ENCODE data around the gene OFD1.

Gene OFD1, protein sequence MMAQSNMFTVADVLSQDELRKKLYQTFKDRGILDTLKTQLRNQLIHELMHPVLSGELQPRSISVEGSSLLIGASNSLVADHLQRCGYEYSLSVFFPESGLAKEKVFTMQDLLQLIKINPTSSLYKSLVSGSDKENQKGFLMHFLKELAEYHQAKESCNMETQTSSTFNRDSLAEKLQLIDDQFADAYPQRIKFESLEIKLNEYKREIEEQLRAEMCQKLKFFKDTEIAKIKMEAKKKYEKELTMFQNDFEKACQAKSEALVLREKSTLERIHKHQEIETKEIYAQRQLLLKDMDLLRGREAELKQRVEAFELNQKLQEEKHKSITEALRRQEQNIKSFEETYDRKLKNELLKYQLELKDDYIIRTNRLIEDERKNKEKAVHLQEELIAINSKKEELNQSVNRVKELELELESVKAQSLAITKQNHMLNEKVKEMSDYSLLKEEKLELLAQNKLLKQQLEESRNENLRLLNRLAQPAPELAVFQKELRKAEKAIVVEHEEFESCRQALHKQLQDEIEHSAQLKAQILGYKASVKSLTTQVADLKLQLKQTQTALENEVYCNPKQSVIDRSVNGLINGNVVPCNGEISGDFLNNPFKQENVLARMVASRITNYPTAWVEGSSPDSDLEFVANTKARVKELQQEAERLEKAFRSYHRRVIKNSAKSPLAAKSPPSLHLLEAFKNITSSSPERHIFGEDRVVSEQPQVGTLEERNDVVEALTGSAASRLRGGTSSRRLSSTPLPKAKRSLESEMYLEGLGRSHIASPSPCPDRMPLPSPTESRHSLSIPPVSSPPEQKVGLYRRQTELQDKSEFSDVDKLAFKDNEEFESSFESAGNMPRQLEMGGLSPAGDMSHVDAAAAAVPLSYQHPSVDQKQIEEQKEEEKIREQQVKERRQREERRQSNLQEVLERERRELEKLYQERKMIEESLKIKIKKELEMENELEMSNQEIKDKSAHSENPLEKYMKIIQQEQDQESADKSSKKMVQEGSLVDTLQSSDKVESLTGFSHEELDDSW

DNA sequence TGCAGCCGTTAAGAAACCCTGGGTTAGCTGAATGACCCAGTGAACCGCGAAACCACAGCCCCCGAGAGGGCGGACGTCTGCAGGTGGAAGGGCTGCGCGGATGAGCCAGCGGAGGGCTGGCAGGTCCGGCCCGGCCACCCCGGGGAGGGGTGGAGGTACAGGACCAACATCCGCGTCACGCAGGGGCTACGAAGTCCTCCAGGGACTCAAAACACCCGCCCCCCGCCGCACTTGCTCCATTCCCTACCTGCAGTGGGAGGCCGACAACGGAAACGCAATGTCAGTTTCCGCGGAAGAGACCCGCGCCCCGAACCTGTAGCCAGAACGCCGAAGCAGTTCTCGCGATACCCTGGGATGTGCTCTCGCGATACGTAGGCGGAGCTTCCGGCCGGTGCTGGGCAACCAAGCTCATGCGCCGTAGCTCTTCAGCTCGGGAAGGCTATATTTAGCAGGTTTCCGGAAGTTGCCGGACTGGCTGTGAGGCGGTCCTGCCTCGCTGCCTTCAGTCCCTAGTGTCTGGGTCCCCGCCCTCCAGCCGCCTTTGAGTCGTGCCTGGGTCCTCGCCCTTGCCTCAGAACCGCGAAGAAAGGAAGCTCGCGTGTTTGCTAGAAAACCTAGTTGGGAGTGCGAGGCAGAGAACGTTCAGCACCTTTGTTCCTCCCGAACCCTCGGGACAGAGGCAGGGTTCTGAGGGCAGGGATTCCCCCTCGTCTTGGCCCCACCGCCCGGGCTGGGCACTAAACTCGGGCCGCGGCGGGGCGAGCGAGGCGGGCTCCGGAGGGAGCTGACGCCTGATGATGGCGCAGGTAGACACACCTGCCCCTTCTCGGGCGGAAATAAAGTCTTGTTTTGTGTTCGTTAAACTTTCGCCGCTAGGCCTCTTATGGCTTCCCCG lies at the start of gene OFD1, which contains the start of gene TRAPPC2:
TSS of gene OFD1 (plus strand) at position 471 of the 895 bp plus-strand sequence. CDS start at position 795, 324 bp downstream.
TSS of gene TRAPPC2 (minus strand) at position 343 of the 895 bp plus-strand sequence. CDS start 14,657 bp downstream, outside the sequence.
- TF ChIP-seq, protein P1, sequence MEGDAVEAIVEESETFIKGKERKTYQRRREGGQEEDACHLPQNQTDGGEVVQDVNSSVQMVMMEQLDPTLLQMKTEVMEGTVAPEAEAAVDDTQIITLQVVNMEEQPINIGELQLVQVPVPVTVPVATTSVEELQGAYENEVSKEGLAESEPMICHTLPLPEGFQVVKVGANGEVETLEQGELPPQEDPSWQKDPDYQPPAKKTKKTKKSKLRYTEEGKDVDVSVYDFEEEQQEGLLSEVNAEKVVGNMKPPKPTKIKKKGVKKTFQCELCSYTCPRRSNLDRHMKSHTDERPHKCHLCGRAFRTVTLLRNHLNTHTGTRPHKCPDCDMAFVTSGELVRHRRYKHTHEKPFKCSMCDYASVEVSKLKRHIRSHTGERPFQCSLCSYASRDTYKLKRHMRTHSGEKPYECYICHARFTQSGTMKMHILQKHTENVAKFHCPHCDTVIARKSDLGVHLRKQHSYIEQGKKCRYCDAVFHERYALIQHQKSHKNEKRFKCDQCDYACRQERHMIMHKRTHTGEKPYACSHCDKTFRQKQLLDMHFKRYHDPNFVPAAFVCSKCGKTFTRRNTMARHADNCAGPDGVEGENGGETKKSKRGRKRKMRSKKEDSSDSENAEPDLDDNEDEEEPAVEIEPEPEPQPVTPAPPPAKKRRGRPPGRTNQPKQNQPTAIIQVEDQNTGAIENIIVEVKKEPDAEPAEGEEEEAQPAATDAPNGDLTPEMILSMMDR (IDR thresholded peaks at IDR 0.05): no peak

DNA sequence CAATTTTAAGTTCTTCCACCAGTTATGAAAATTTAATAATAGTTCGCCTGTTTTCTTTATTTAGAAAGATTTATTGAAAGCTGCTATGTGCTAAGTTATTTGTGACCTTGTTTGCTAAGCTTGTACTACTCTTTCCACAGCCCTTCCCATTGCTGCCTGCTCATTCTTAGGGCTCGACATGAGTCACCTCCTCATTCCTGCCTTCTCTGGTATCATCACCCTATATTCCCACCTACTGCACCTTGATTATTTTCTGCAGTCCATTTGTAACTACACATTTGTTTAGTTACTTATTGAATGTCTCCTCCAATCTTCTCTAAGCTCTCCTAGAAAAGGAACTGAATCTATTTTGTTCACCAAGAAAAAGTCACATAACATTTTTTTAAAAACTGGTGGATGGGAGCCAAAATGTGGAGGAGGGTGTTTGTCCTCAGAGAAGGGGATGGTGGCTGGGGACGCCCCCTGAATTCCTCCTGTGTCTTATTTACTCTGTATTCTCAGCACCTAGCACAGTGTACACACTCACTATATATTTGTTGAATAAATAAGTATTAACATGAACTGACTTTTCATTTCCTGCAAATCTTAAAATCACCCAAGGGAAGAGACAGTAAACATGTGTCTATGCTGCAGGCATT lies 49.3 kb upstream of the OFD1 start:
- TF ChIP-seq, protein P1 (IDR thresholded peaks at IDR 0.05): no peak

DNA sequence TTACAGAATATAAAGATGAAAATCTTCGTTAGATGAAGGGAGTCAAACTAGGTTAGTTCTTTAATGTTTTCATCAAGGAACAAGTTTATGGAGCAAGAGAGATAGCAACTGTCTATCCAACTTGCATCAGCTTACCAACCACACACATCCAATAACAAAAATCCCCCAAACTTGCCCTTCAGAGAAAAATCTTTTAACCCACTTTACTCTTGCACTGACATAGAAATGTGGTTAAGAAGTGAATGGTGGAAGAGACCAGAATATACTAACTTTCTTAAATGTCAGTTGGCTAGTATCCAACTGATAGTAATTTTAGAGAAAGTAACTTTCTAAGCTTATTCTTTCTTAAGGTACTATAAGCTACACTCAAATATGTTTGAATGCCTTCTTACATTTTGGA lies 47.3 kb upstream of the OFD1 start:
- TF ChIP-seq, protein P1 (IDR thresholded peaks at IDR 0.05): no peak

DNA sequence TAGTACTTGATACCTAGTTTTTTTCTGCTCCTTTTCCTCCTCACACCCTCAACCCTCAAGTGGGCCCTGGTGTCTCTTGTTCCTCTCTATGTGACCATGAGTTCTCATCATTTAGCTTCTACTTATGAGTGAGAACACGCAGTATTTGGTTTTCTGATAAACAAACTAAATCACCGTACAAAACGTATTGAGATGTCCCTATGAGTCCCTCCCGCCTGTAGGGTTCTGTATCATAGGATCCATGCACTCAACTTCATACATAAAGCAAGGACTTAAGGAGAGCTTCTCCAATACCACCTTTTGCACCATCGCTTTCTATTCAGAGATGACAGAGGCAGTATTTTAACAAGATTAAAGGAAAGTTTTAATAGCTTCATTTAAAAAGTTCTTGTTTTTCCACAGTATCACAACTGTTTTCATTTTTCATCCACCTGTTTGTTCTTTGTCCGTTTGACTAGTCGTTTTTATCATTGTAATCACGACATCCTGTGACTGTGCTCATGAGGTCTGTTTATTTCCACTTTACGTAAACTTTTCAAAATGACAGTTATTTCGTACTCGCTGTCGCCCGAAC lies 46.1 kb upstream of the OFD1 start:
- TF ChIP-seq, protein P1 (IDR thresholded peaks at IDR 0.05): no peak

DNA sequence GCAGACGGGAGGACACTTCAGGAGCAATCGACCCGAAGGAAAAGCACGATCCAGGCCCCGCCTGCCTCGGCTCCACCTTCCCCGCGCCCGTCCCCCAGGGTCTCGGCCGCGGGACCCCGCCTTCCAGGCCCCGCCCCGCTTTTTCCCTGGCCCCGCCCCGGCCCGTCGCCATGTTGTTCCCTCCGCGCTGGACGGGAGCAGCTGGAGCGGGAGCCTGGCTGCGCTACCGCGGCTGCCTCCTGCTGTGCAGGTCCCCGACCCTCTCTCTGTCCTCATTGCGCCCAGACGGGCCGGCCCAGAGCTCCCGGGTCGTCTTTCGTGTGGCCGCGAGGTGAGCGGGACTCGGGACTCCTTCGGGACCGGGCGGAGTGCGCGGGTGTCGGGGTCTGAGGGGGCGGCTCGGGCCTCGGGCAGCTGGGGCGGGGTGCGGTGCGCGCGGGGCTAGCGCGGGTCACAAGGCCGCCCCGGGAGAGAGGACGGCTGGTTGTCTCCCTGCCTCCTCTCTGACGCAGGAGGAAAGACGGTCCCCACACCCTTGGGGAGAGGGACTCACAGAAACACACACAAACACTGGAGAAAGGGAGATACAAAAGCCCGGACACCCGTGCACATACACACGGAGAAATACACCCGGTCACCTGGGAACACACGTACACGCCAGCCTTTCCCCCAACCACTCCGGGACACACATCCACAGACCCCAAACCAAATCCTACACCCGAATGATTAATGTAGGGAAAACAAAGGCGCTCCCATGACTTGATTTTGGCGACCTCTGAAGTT lies 45.4 kb upstream of the OFD1 start, which contains the start of gene RAB9A:
TSS of gene RAB9A (plus strand) at position 171 of the 783 bp plus-strand sequence. CDS start 19,619 bp downstream, outside the sequence.
- TF ChIP-seq, protein P1 (IDR thresholded peaks at IDR 0.05): no peak

DNA sequence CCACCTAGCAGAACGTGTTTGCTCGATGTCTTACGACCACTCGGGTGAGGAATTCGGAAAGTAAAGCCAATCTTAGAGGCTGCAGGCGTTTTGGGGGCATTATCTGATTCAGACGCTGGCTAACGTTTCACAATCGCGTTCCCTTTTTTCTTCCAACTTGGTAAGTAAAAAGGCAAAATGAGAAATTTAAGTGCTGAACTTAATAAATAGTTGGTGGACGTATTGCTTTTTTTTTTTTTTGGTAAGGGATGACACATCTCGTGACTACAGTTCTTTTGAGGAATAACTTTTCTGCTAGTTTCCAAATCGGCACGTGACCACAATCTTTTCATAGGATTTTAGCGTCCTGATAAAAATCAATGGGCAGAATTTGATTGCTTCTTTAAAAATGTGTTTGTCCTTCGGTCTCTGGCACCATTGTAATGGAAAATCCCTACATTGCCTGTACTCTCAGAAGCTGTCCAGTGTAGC lies 44.8 kb upstream of the OFD1 start:
- TF ChIP-seq, protein P1 (IDR thresholded peaks at IDR 0.05): no peak

All from LNCAP (cell line).